Panc1 (cell line): ENCODE data around the gene REN. TPM values are rescaled to one million over a fixed set of nuclear protein-coding genes. Genes with fewer than 3 reads are reported as not detected.

Experiments
- ATAC-seq: fragments of 200-7000 bp; cut with Tn5 transposase; 2 replicates; pipeline ENCODE4 v1.9.1; 2020; ENCODE audit warnings: mild to moderate bottlenecking, moderate library complexity
- BruUV-seq: library from RNA; stranded (reverse); fragments of 400-500 nt; replicated peaks from 2 replicates; lab custom pipeline; 2021; lab: Mats Ljungman, UMichigan
- CTCF ChIA-PET: fragments of 300-600 bp; sonication (Branson Sonifier 250); formaldehyde crosslinking; loops from one replicate; lab custom pipeline; 2022; ENCODE audit warnings: antibody characterized with exemption; lab: Charles Lee
- POLR2A ChIA-PET: fragments of 300-600 bp; sonication (Branson Sonifier 250); formaldehyde crosslinking; loops from one replicate; lab custom pipeline; 2022; ENCODE audit warnings: antibody characterized with exemption; lab: Charles Lee
- DNase-seq: peaks from one replicate; pipeline ENCODE4 v3.0.0-alpha.2; 2010; ENCODE audit warnings: low read depth, low spot score
- H3K27ac ChIP-seq: 2 replicates; pipeline ENCODE4 v1.5.1; 2011; ENCODE audit warnings: mild to moderate bottlenecking, low read length, inconsistent platforms
- H3K27me3 ChIP-seq: fragments of 200-500 bp; sonication (Bioruptor generic); 2 replicates; pipeline ENCODE4 v1.6.0; 2014; ENCODE audit warnings: low read length, inconsistent platforms; ENCODE audit not compliant: control insufficient read depth, insufficient read depth
- H3K36me3 ChIP-seq: fragments of 200-500 bp; sonication (Bioruptor generic); 2 replicates; pipeline ENCODE4 v1.5.1; 2014; ENCODE audit warnings: inconsistent platforms, mild to moderate bottlenecking, low read length, moderate library complexity; ENCODE audit not compliant: control insufficient read depth, insufficient read depth
- H3K4me1 ChIP-seq: 2 replicates; pipeline ENCODE4 v1.5.1; 2011; ENCODE audit warnings: inconsistent platforms, mild to moderate bottlenecking, low read length, moderate library complexity; ENCODE audit not compliant: control insufficient read depth, insufficient read depth
- H3K4me3 ChIP-seq, 2 experiments: 2 replicates each; pipeline ENCODE4 v1.5.1; 2011 to 2012; ENCODE audit warnings: low read depth in 2 of 2, low read length in 2 of 2, mild to moderate bottlenecking in 2 of 2, inconsistent platforms in 1 of 2, moderate library complexity in 1 of 2
- H3K9me3 ChIP-seq: fragments of 200-500 bp; sonication (Bioruptor generic); 2 replicates; pipeline ENCODE4 v1.5.1; 2014; ENCODE audit warnings: low read depth, mild to moderate bottlenecking, inconsistent platforms, low read length, moderate library complexity; ENCODE audit not compliant: control insufficient read depth, insufficient read depth
- CTCF ChIP-seq: fragments of 450-650 bp; IDR thresholded peaks from 2 replicates; pipeline ENCODE4 v1.5.1; 2017; ENCODE audit warnings: mild to moderate bottlenecking
- POLR2AphosphoS5 ChIP-seq: IDR thresholded peaks from 2 replicates; pipeline ENCODE4 v1.6.1; 2012; ENCODE audit warnings: mild to moderate bottlenecking, low read depth, low read length, moderate library complexity
- REST ChIP-seq, 2 experiments: IDR thresholded peaks; 2 replicates each; pipeline ENCODE4 v1.6.1; 2011 to 2012; ENCODE audit warnings: low read depth in 2 of 2, control low read depth in 1 of 2, low read length in 1 of 2, mild to moderate bottlenecking in 1 of 2, moderate library complexity in 1 of 2; ENCODE audit not compliant: insufficient read depth in 1 of 2
- SIN3A ChIP-seq: IDR thresholded peaks from 2 replicates; pipeline ENCODE4 v1.6.1; 2012; ENCODE audit warnings: low read depth, mild to moderate bottlenecking, low read length, moderate library complexity, borderline replicate concordance; ENCODE audit not compliant: insufficient read depth
- TCF7L2 ChIP-seq: IDR thresholded peaks from 2 replicates; pipeline ENCODE4 v1.6.1; 2011; ENCODE audit warnings: mild to moderate bottlenecking, low read depth, low read length, inconsistent platforms
- in situ Hi-C: cut with HindIII; loops from 2 replicates; pipeline ENCODE4 v1.10.0; 2016; ENCODE audit warnings: low sequenced_read_pairs, low pct_unique_long_range_greater_than_20kb
- intact Hi-C: fragments of 100-400 bp; cut with micrococcal nuclease; formaldehyde crosslinking; loops from one replicate; pipeline ENCODE4 v1.10.0; 2022; ENCODE audit not compliant: unreplicated experiment
- total RNA-seq: library from RNA; stranded (reverse); gene quantifications from one replicate; pipeline ENCODE4 v1.2.1, GENCODE V29; 2021; ENCODE audit not compliant: unreplicated experiment

Gene REN
- total RNA-seq, 1 experiment from 2014 or later = not detected

GRCh38 chr1:204161609-204162493 lies 4.3 kb downstream of the REN start:
- ChIA-PET POLR2A (no interaction called here), CTCF (interaction anchor here (0.5 to 1.6 kb wide), 5 partner anchors 29 to 237 kb away, joined by 3 to 9 read pairs (median 8); no protein-coding TSS in a partner anchor)
- no peaks in the 10 kb centered on the region for H3K9me3 ChIP-seq
- no peaks in the 10 kb centered on the region; the same call in 1 of the 2 replicates for H3K4me1 ChIP-seq
- BruUV-seq = no TSS peak
- H3K27ac ChIP-seq = no peak overlapping the region
- in situ Hi-C loops = no loop called here
- no peak for ATAC-seq
- no peaks in the 10 kb centered on the region for H3K27me3 ChIP-seq
- DNase-seq = no peak
- intact Hi-C loops = loop anchor here (1.0 kb wide), 2 partner anchors 45 to 201 kb away; no protein-coding TSS in a partner anchor
- no peaks in the 10 kb centered on the region for H3K36me3 ChIP-seq
- TF ChIP-seq POLR2AphosphoS5 (no peak), TCF7L2 (no peak), SIN3A (no peak), CTCF (no peak)
- no peak overlapping the region for H3K4me3 ChIP-seq

GRCh38 chr1:204157962-204158361 lies 8.2 kb downstream of the REN start:
- Histone ChIP-seq H3K27ac (no peak overlapping the region), H3K27me3 (no peaks in the 10 kb centered on the region), H3K4me1 (no peaks in the 10 kb centered on the region; the same call in 1 of the 2 replicates), H3K36me3 (no peaks in the 10 kb centered on the region), H3K9me3 (no peaks in the 10 kb centered on the region), H3K4me3 (no peak overlapping the region)
- ChIA-PET POLR2A (no interaction called here), CTCF (interaction anchor here (0.7 kb wide), 1 partner anchor 125 kb away, joined by 7 read pairs; no protein-coding TSS in a partner anchor)
- intact Hi-C loops (no loop called here), in situ Hi-C loops (no loop called here)
- DNase-seq (no peak), ATAC-seq (no peak)
- no TSS peak for BruUV-seq
- TF ChIP-seq REST (IDR thresholded peaks at IDR 0.05; ENCODE audit: insufficient read depth in 1 of 2, low read depth in 2 of 2, low read length in 1 of 2) = no peak
- TF ChIP-seq SIN3A = no peak
- TF ChIP-seq TCF7L2 = no peak
- TF ChIP-seq CTCF = no peak
- no peak for TF ChIP-seq POLR2AphosphoS5
